Measurements from ENCODE around the gene UST.

GRCh38 chr6:148854096-148854495 lies 107.3 kb downstream of the UST start:
- TF ChIP-seq CTCF (IDR thresholded peaks at IDR 0.05) (no peak), EZH2 (IDR thresholded peaks at IDR 0.05) (no peak)
